GM18517 (cell line): ENCODE results near the gene VAC14.
"Not testable (repeated sequence)": the region's sequence is repeated elsewhere in the genome, so short reads cannot be mapped to it uniquely, and the experiment has no call there.

Experiments
- ATAC-seq: cut with Tn5 transposase; IDR thresholded peaks from one replicate; pipeline ENCODE4 v1.9.1; 2021; ENCODE audit warnings: mild to moderate bottlenecking, moderate library complexity; ENCODE audit not compliant: unreplicated experiment

The VAC14 gene

GRCh38 chr16:70800781-70801480 lies at the start of gene VAC14:
Gene VAC14, minus strand, starts transcription at chr16:70801158. Its CDS starts 258 bp downstream, at chr16:70800900.
- peak; percentile 82 for ATAC-seq

- not testable (repeated sequence) for ATAC-seq
These were observed 22.6 kb upstream of the VAC14 start for GRCh38 chr16:70823498-70824118.

DNA sequence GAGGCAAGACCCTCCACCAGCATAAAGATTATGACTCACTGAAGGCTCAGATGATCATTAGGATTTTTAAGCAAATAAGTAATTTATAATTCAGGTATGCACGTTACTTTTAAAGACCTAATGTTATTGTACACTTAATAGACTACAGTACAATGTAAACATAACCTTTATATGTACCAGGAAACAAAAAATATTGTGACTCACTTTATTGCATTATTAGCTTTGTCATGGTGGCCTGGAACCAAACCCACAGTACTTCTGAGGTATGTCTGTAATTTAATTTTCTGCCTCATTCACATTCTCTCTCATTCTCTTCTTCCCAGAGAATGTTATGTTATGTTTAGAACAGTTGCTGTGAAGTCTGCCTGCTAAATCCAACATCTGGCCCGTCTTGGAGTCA lies 21.8 kb upstream of the VAC14 start:
- not testable (repeated sequence) for ATAC-seq

GRCh38 chr16:70818088-70818487 lies 17.1 kb upstream of the VAC14 start:
- ATAC-seq = not testable (repeated sequence)

- ATAC-seq = no peak
These were observed 8.6 kb upstream of the VAC14 start for GRCh38 chr16:70809392-70810060.

- ATAC-seq = no peak
These were observed 7.4 kb upstream of the VAC14 start for GRCh38 chr16:70808371-70808770.

DNA sequence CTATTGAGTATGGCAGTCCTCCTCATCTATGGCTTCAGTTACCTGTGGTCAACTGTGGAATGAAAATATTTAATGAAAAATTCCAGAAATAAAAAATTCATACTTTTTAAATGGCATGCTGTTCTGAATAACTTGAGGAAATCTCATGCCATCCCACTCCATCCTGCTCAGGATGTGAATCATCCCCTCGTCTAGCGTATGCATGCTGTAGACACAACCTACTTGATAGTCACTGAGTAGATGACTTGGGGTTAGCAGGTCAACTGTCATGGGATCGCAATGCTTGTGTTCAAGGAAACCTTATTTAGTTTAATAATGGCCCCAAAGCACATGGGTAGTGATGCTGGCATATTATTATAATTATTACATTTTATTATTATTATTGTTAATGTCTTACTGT lies 4.8 kb upstream of the VAC14 start:
- no peak for ATAC-seq

DNA sequence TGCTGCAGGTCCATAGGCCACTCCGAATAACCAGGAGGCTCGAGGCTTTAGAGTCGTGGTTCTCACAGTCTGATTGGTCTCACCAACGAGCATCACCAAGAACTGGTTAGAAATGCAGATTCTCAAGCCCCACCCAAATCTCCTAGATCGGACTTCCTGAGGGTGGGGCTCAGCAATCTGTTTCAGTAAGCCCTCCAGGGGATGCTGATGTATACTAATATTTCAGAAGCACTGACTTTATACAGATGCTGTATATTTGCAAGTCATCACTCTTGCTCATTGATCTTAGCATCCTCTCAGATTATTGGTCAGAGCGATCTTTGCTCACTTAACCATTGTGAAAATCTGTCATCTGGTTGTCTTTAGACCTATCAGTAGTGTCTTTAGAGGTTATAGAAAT lies 4.4 kb upstream of the VAC14 start:
- ATAC-seq = no peak

GRCh38 chr16:70804734-70805169 lies 3.8 kb upstream of the VAC14 start:
- no peak for ATAC-seq

GRCh38 chr16:70804153-70804733 lies 3.3 kb upstream of the VAC14 start:
- ATAC-seq = no peak

DNA sequence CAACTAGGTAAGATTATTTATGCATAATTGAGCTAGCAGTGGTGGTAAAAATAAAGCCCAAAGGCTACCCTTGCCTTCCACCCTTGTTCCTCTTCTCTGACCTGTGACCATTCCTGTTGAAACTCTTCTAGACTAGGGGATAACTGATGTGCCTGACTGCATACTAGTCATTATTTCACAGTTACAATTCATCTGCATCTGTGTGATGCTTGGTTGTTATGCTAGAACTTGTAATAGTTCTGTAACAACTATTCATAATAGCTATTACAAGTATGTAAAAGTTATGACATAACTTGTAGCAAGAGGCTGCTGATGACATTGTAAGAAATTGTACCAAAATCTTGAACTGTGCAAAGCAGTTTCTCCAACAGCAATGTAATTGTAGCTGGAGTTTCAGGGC lies 2.4 kb upstream of the VAC14 start:
- ATAC-seq = no peak

- no peak for ATAC-seq
These were observed 653 bp upstream of the VAC14 start for GRCh38 chr16:70801611-70802010.

- no peak for ATAC-seq
These were observed 647 bp downstream of the VAC14 start for GRCh38 chr16:70800311-70800710.

DNA sequence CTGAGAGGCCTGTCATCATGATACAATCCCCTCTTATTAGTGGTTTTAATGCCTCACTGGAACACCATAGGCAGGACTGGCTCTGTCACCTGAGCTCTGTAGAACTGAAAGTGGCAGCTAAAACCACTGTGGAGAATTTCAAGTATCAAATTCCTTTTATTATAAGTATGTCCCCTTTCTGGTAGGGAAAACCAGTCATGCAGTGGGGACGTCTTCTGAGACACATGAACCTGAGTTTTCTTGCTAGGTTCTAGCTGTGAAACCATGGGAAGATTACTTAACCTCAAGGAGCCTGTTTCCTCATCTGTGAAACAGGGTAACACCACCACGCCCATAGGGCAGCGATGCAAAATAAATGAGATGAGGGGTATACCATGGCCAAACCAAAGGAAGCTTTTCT lies 4.7 kb downstream of the VAC14 start:
- no peak for ATAC-seq

DNA sequence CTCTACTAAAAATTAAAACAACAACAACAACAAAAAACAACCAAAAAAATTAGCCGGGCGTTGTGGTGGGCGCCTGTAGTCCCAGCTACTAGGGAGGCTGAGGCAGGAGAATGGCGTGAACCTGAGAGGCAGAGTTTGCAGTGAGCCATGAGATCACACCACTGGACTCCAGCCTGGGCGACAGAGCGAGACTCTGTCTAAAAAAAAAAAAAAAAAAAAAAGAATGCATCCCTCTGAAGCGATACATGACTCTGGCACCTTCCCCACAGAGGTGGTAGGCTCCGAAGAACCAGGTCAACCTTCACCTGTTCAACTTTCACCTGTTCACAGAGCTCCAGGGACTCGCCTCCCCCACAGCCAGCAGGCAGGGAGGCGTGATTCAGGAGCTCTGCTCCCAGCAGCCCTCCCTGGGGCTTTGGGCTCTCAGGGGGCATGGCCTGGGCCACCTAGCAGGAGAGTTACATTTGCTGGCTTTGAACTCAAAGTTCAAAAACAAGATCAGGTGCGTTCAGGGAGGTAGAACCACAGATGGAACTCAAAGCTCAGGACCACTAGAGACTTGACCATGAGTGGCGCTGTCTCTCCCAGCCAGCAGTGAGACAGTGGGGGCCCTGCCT lies 5.6 kb downstream of the VAC14 start:
- ATAC-seq = no peak

- peak; percentile 52 for ATAC-seq
These were observed 7.0 kb downstream of the VAC14 start for GRCh38 chr16:70793851-70794502.

DNA sequence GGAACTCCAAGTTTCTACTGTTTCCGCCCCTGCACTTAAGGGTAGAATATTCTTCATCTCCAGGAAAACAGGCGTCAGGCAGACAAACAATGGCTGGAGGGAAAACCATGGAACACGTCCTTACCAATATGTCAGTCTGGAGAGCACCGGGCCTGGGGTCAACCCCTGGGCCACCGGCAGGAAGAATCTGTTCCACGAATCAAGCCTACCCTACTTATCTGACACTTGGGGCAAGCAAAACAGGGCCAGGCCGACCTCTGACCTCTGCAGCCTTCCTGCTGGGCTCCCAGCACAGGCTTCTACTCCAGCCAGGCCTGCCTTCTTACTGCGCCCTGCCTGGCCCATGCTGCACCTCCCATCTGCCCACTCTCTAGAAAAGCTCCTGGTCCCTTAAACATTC lies 10.1 kb downstream of the VAC14 start:
- ATAC-seq = no peak

DNA sequence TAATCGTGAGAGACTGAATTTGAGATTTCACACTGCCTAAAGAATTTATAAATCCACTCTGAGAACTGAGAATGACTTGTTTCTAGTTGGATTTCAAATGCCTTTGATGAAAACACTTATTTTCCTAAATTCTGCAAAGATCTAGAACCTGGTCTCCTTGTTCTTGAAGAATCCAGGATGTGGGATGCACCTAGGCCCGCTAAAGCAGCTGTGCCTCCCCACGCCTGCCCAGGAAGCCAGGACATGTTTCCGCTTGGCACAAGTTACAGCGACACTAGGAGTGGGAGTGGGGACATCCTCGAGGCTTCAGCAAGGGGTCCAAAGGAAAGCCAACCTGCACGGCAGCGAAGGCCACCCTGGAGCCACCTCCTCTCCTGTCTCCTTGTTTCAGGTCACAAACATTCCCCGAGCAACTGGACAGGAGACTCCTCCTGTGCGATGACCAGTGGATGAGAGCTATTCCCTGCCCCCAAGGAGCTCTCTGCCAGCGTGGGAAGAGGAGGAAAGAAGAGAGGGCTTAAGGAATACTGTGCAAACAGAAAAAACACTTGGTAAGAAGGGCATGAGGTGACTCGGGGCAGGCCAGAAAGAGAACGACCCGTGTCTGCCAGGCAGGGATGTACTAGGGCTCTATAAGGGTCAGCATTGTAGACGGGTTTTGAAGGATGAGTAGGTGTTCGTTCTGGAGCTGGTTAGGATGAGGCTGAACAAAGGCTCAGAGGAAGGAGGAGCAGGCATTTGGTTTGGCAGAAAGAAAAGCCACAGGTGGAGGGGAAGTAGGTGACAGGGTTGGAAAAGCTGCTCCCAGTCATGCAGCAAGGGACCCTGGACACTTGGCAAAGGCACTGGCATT lies 11.1 kb downstream of the VAC14 start:
- ATAC-seq = no peak

DNA sequence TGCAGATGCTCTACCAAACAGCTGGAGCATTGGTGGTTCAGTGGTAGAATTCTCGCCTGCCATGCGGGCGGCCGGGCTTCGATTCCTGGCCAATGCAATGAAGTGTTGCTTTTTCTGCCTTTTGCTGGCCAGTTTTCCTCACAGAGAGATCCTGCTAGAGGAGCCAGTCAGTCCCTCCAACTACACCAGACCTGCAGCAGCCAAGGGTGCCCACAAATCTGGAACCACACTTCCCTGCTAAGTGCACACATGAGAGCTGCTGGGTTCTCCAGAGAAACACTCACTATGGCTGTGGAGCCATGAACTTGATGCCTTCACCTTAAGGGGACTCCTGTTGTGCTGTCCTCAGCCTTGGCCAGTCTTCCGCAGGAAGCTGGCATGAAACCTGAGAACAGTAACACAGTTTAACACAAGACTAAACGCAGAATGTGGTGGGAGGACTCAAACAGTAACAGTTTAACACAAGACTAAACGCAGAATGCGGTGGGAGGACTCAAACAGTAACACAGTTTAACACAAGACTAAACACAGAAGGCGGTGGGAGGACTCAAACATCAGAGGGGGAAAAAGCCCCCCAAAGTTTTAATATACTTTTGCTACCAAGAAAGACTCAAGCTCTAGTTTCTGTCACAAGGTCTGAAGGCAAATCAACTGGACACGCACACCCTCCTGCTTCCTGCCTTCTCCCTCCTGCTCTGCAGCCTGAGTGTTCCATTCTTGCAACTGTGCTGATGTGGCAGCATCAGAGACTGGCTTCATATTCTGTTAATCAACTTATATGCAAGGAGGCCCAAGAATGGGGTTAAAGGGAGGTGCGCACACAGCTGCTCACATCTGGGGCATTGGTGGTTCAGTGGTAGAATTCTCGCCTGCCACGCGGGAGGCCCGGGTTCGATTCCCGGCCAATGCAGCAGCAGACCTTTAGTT lies 12.0 kb downstream of the VAC14 start:
- no peak for ATAC-seq
